ENCODE data around the gene PDGFB. TPM values are rescaled to one million over a fixed set of nuclear protein-coding genes. Genes with fewer than 3 reads are reported as not detected.

Gene PDGFB
- total RNA-seq, 1 donor from 2014 or later = 27.3 TPM

DNA sequence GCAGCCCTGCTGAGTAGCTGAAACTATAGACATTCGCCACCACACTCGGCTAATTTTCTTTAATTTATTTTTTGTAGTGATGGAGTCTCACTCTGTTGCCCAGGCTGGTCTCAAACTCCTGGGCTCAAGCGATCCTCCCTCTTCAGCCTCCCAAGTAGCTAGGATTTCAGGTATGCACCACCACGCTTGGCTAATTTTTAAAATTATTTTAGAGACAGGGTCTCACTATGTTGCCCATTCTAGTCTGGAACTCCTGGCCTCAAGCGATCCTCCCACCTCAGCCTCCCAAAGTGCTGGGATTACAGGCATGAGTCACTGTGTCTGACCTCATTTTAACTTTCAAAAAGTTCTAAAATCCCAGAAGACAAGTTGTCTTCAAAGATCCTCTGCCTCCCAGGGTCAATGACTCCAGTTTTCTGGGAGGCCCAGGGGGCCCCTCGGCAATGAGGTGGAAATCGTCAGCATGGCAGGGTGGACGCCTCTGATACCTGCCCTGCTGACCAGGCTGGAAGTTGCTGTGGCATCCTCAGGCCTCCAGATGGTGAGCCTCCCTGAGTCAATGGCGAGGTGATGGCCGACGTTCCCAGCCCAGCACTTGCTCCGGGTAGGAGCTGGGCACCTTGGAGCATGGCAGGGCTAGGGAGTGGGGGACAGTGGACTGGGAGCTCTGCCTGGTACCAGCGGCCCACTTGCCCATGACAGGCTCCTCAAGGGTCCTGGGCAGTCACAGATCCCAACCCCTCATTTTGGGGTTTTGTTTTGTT lies 43.5 kb upstream of the PDGFB start:
- H3K27ac Mint-ChIP-seq (ENCODE audit: unreplicated experiment) = no peak overlapping the region
- Histone ChIP-seq H3K9me3 (ENCODE audit: insufficient read depth, low read depth, low read length) (peaks cover 6% of the 10 kb centered on the region), H3K36me3 (ENCODE audit: insufficient read depth, low read length) (no peaks in the 10 kb centered on the region), H3K27me3 (ENCODE audit: insufficient read depth, low read length) (no peaks in the 10 kb centered on the region), H2AFZ (ENCODE audit: low read depth, low read length) (no peak overlapping the region), H3K27ac (ENCODE audit: low read depth, low read length) (no peak overlapping the region), H3K9ac (ENCODE audit: low read length) (no peak overlapping the region), H3K4me2 (ENCODE audit: low read length) (no peak overlapping the region), H4K20me1 (ENCODE audit: insufficient read depth, low read length) (no peaks in the 10 kb centered on the region), H3K4me1 (ENCODE audit: insufficient read depth, low read length) (peaks cover 26% of the 10 kb centered on the region), H3K79me2 (ENCODE audit: insufficient read depth, low read length) (no peaks in the 10 kb centered on the region), H3K4me3 (ENCODE audit: insufficient read depth, low read depth, low read length) (no peak overlapping the region)
- no peaks in the 10 kb centered on the region for H3K27me3 Mint-ChIP-seq (ENCODE audit: low read depth, unreplicated experiment)
- H3K9me3 Mint-ChIP-seq (ENCODE audit: unreplicated experiment) = no peaks in the 10 kb centered on the region
- FAIRE-seq = no peak
- no peak overlapping the region for H3K4me3 Mint-ChIP-seq (ENCODE audit: unreplicated experiment)
- H3K4me1 Mint-ChIP-seq (ENCODE audit: low read depth, unreplicated experiment) = peaks cover 10% of the 10 kb centered on the region
- no peak for DNase-seq (ENCODE audit: low read depth)
- TF ChIP-seq, protein P1, sequence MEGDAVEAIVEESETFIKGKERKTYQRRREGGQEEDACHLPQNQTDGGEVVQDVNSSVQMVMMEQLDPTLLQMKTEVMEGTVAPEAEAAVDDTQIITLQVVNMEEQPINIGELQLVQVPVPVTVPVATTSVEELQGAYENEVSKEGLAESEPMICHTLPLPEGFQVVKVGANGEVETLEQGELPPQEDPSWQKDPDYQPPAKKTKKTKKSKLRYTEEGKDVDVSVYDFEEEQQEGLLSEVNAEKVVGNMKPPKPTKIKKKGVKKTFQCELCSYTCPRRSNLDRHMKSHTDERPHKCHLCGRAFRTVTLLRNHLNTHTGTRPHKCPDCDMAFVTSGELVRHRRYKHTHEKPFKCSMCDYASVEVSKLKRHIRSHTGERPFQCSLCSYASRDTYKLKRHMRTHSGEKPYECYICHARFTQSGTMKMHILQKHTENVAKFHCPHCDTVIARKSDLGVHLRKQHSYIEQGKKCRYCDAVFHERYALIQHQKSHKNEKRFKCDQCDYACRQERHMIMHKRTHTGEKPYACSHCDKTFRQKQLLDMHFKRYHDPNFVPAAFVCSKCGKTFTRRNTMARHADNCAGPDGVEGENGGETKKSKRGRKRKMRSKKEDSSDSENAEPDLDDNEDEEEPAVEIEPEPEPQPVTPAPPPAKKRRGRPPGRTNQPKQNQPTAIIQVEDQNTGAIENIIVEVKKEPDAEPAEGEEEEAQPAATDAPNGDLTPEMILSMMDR (IDR thresholded peaks at IDR 0.05; ENCODE audit: insufficient read depth, low read depth, low read length) = no peak
- no peak for TF ChIP-seq EZH2 (IDR thresholded peaks at IDR 0.05; ENCODE audit: insufficient read depth, low read length)
- H3K36me3 Mint-ChIP-seq (ENCODE audit: low read depth, unreplicated experiment) = no peaks in the 10 kb centered on the region

DNA sequence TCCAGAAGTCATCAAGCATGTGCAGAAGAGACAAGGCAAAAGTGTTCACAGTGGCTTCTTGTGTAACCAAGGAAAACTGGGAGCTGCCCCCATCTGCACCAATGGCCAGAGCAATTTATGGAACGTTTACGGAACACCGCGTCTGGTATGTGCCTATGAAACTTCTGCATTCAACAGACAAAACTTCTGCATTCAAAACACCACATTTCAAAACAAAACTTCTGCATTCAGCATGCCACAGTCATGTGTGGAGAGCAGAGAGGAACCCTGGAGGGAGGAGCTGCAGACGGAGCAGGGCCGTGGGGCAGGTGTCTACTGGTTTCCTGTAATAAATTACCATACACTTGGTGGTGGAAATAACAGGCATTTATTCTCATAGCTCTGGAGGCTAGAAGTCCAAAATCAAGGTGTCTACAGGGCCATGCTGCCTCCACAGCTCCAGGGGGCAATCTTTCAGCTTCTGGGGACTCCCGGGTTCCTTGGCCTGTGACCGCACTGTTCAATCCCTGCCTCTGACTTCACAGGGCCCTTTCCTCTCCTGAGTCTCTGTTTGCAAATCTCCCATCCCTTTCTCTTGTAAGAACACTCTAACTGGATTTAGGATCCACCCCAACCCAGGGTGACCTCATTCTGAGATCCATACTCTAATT lies 42.4 kb upstream of the PDGFB start:
- Mint-ChIP-seq H3K4me1 (ENCODE audit: low read depth, unreplicated experiment) (peaks cover 3% of the 10 kb centered on the region), H3K27ac (ENCODE audit: unreplicated experiment) (no peak overlapping the region)
- FAIRE-seq = no peak

More for the DNA sequence above, 42.4 kb upstream of the PDGFB start:
- H3K79me2 ChIP-seq (ENCODE audit: insufficient read depth, low read length) = no peaks in the 10 kb centered on the region
- no peak overlapping the region for H3K4me2 ChIP-seq (ENCODE audit: low read length)
- H3K4me1 ChIP-seq (ENCODE audit: insufficient read depth, low read length) = peaks cover 23% of the 10 kb centered on the region
- DNase-seq (ENCODE audit: low read depth) = no peak
- H3K36me3 ChIP-seq (ENCODE audit: insufficient read depth, low read length) = no peaks in the 10 kb centered on the region
- H3K9me3 ChIP-seq (ENCODE audit: insufficient read depth, low read depth, low read length) = peaks cover 6% of the 10 kb centered on the region
- H3K36me3 Mint-ChIP-seq (ENCODE audit: low read depth, unreplicated experiment) = no peaks in the 10 kb centered on the region
- TF ChIP-seq, protein P1 (IDR thresholded peaks at IDR 0.05; ENCODE audit: insufficient read depth, low read depth, low read length) = no peak
- no peak for TF ChIP-seq EZH2 (IDR thresholded peaks at IDR 0.05; ENCODE audit: insufficient read depth, low read length)
- H3K9me3 Mint-ChIP-seq (ENCODE audit: unreplicated experiment) = no peaks in the 10 kb centered on the region
- H3K27ac ChIP-seq (ENCODE audit: low read depth, low read length) = no peak overlapping the region
- no peak overlapping the region for H3K4me3 Mint-ChIP-seq (ENCODE audit: unreplicated experiment)
- H3K27me3 Mint-ChIP-seq (ENCODE audit: low read depth, unreplicated experiment) = no peaks in the 10 kb centered on the region
- no peaks in the 10 kb centered on the region for H3K27me3 ChIP-seq (ENCODE audit: insufficient read depth, low read length)
- H3K4me3 ChIP-seq (ENCODE audit: insufficient read depth, low read depth, low read length) = no peak overlapping the region
- H3K9ac ChIP-seq (ENCODE audit: low read length) = no peak overlapping the region
- no peaks in the 10 kb centered on the region for H4K20me1 ChIP-seq (ENCODE audit: insufficient read depth, low read length)
- no peak overlapping the region for H2AFZ ChIP-seq (ENCODE audit: low read depth, low read length)
